Stimulated activated CD8-positive, alpha-beta memory T cell treated with anti-CD3 and anti-CD28 coated beads, Interleukin-15, amount 100 ng/mL, for 24 hours (primary cell): ENCODE data around the gene ALDOA.

Experiments used
- DNase-seq: peaks from one replicate; pipeline ENCODE4 v3.0.0-alpha.2; 2020; ENCODE audit warnings: low read depth

ALDOA gene

GRCh38 chr16:30069611-30070462 lies 4.3 kb downstream of the ALDOA start:
- no peak for DNase-seq

GRCh38 chr16:30070490-30070889 lies 4.9 kb downstream of the ALDOA start:
- no peak for DNase-seq

GRCh38 chr16:30075503-30076275 lies 10.1 kb downstream of the ALDOA start, which contains the start of gene PPP4C:
TSS of gene PPP4C (plus strand) at chr16:30075994. CDS start at chr16:30076378, 384 bp downstream.
- DNase-seq = peak; percentile 89

- DNase-seq = no peak
These were observed 10.8 kb downstream of the ALDOA start for GRCh38 chr16:30076276-30076791.

- no peak for DNase-seq
These were observed 12.1 kb downstream of the ALDOA start for GRCh38 chr16:30077656-30078055.

GRCh38 chr16:30078744-30079143 lies 13.2 kb downstream of the ALDOA start:
- no peak for DNase-seq

GRCh38 chr16:30079480-30079879 lies 13.9 kb downstream of the ALDOA start:
- DNase-seq = no peak

GRCh38 chr16:30082545-30083090 lies 17.1 kb downstream of the ALDOA start:
- DNase-seq = no peak

- DNase-seq = no peak
These were observed 17.9 kb downstream of the ALDOA start for GRCh38 chr16:30083216-30084055.

- DNase-seq = no peak
These were observed 18.7 kb downstream of the ALDOA start for GRCh38 chr16:30084096-30084815.

- no peak for DNase-seq
These were observed 19.2 kb downstream of the ALDOA start for GRCh38 chr16:30084816-30085159.

GRCh38 chr16:30085247-30085646 lies 19.7 kb downstream of the ALDOA start:
- no peak for DNase-seq

GRCh38 chr16:30085820-30086219 lies 20.3 kb downstream of the ALDOA start:
- DNase-seq = no peak

GRCh38 chr16:30086291-30087140 lies 21.0 kb downstream of the ALDOA start:
- no peak for DNase-seq

- no peak for DNase-seq
These were observed 21.8 kb downstream of the ALDOA start for GRCh38 chr16:30087181-30087898.

- DNase-seq = no peak
These were observed 22.8 kb downstream of the ALDOA start for GRCh38 chr16:30088237-30088831.

GRCh38 chr16:30088832-30089624 lies 23.5 kb downstream of the ALDOA start:
- DNase-seq = no peak
